Stimulated activated CD4-positive, alpha-beta T cell treated with anti-CD3 and anti-CD28 coated beads, Interleukin-1b, Interleukin-23, amount 100 ng/mL, for 48 hours (primary cell): Measurements from ENCODE around the gene AFF3.

Source experiments
- DNase-seq: peaks from one replicate; pipeline ENCODE4 v3.0.0-alpha.2; 2020

Gene AFF3

GRCh38 chr2:99918389-99918788 lies 224.0 kb downstream of the AFF3 start:
- no peak for DNase-seq

DNA sequence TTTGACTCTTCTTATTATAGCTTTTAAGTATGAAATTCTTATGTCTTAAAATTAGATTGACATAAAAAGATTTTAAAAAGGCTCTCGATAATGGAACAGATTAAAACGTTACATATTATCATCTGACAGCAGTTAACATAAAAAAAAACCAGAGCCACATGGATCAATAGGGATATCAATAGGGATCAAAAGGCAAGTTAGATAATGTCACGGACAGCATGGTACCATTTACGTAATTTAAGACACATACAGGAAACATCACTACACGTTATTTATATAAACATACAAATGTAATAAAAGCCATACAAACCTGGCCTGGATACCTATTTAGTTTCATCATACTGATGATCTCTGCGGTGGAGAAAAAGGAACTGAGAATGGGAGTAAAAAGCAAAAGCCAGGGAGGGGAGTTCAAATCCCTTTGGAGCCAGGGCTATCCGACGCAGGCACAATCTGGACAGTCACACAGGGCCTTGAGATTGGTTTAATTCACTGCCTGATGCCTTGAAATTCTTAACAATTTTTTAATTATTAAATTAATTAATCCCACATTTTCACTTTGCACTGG lies 227.2 kb downstream of the AFF3 start:
- no peak for DNase-seq

DNA sequence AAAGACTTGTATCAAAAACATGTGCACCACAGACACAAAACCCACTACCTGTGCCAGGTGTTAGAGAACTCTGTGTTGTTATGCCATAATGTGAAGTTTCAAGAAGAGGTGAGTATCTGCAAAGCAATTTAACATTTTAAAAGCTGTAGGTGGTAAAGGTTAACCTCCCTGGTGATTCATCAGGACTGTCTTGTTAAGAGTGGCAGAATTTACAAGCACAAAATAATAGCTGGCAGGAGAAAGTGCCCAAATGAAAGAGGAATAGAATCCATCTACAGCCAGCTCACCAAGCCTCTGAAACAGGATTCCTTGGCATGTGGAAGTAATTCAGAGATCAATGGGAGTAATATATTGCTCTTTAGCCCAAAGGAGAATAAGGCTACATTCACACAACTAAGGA lies 230.7 kb downstream of the AFF3 start:
- DNase-seq: no peak

GRCh38 chr2:99910902-99911301 lies 231.5 kb downstream of the AFF3 start:
- DNase-seq: no peak

- DNase-seq: no peak
These were observed 236.8 kb downstream of the AFF3 start for GRCh38 chr2:99905636-99906035.

- no peak for DNase-seq
These were observed 237.4 kb downstream of the AFF3 start for GRCh38 chr2:99905025-99905424.

DNA sequence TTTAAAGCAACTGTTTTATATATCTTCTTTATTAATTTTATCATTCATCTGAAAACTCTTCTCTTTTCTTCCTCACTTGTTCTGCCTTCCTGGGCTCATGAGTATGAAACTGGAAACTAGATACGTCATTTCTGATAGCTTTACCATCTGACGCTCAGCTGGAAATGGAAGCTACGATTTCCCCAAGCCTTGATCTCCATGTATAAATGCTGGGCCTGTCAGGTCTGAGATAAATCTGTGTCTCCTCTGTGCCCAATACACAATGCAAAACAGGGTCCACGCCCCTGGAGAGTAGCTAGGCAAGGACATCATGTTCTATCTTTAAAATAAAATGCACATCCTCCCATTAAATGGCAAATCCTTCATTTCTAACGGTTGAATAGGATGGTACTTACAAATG lies 238.4 kb downstream of the AFF3 start:
- no peak for DNase-seq

- no peak for DNase-seq
These were observed 241.8 kb downstream of the AFF3 start for GRCh38 chr2:99900556-99900955.

DNA sequence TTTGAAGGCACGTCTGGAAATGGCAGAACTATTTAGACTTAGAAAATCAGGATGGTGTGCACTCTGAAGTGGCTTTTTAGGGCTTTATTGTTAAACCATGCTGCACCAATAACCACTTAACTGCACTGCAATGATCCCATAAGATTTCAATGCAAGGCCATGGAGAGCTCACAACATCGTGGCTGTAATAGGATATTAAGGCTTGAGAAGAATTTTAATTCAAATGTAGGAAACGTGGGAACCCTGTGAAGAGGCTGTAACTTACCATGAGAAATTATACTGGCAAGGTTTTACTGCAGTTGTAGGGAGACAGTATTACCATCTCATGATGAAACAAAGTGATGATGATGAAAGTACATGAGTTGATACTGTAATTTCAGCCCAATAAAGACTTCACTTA lies 242.5 kb downstream of the AFF3 start:
- DNase-seq: no peak

- DNase-seq: no peak
These were observed 243.1 kb downstream of the AFF3 start for GRCh38 chr2:99899058-99899855.

- no peak for DNase-seq
These were observed 243.9 kb downstream of the AFF3 start for GRCh38 chr2:99898336-99899048.

- no peak for DNase-seq
These were observed 251.0 kb downstream of the AFF3 start for GRCh38 chr2:99891428-99891780.

- DNase-seq: no peak
These were observed 251.6 kb downstream of the AFF3 start for GRCh38 chr2:99890568-99891427.

- DNase-seq: no peak
These were observed 253.8 kb downstream of the AFF3 start for GRCh38 chr2:99888617-99889016.

DNA sequence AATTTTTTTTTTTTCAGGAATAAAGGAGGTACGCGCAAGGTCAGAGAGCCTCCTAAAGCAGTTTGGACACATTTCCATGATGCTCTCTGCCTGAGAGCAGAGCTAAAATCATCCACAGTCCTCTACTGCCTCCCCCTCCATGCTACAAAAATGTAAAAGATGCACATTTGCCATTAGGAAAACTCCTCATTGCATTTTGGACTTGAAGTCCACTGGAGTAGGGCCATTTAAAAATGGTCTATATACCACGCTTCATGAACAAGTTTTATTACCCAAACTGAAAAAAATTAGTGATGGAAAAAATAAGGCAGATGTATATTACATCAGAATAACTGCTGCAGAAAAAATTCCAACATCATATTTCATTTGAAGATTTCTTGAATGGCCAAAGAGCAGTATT lies 256.0 kb downstream of the AFF3 start:
- no peak for DNase-seq

- DNase-seq: no peak
These were observed 259.0 kb downstream of the AFF3 start for GRCh38 chr2:99883358-99883757.

DNA sequence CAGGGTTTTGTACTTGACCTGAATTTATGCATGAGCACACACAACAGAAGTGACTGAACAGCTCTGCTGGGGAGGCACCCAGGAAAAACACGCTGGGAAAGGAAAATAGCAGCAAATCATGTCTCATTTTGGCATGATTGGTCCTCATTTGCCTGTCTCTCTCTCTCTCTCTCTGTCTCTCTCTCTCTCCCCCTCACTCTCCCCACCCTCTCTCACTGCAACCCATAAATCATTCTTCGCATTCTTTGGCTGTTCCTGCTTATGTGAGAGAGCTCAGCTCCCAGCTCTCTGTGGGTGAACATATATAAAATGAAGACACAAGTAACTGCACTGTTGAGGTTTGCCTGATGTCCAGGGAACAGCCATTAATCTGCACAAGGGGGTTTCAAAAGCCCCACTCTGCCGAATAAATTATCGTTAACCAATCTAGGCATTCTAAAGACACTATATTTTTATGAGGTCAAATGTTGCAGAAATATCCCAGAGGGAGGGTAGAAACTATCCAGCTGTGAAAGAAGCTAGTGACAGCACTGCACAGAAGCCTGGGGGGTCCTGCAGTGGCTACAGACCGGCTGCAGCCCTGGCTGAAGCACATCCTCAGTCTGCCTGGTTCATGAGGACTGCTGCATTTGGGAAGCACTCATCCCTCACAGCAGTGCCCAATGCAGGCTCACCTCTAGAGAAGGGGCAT lies 260.3 kb downstream of the AFF3 start:
- DNase-seq: no peak

- no peak for DNase-seq
These were observed 261.5 kb downstream of the AFF3 start for GRCh38 chr2:99880964-99881294.

DNA sequence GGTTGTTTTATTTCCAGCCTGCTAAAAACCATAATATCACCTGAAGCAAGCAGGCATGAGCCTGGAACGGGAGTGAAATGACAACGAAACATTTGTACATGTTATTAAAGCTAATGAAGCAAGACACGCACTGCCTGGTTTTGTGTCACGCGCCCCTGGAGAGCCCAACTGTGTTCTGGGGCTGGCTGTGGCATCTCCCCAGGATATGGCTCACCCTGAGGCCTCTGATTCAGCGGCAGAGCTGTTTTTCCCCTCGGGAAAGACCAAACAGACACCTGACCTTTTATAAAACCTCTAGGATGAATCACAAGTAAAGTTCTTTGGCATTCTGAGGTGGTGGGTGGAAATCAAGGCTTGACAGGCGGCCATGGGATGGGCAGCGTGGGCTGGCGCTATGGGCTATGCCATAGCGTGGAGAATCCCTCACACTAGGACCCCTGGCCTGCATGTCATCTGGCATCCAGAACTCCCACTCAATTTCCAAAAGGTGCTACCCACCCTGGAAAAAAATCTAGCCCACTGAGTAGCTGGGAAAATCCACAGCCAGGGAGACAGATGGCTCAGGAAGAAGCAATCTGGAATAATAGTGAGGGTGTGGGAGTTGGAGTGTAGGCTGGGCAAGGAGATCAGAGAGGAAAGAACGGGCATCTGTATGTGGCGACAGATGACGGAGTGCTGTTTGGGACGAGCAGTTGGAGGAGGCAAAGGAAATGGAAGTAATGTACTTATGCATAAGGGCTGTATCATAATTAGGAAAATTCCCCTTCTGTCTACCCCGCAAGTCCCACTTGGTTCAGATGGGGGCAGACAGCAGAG lies 262.0 kb downstream of the AFF3 start:
- no peak for DNase-seq

- no peak for DNase-seq
These were observed 262.9 kb downstream of the AFF3 start for GRCh38 chr2:99879481-99879880.

DNA sequence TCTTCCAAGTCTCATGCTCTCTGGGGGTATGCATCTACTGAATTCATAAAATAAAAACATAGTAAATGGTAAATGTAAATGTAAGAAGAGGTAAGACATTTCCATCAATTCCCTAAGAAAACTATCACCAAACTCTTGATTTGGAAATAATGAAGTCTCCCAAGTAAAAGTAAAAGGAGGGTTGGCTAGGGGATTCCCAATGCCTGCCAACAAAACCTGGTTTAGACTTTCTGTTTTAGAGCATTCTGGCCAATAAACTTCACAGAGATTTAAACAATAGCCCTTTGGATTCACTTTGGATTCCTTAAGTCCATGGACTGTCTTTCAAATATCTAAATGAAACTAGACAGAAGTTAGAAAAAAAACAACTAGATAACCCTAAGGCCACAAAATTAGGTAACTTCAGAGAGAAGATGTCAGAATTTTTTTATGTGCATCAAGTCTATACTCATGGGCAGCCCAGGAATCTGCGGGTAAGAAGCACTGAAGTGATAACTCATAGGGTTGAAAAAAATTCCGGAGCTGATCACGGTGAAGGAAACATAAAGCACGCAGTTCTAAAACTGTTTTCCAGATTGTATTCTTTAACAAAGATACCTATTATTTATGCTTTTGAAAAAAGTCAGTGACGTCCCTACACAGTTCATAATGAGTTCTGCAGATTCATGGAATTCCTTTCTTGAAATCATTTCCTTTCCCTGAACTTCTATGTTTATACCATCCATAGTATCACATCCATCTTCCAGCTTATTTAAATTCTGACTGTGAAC lies 263.6 kb downstream of the AFF3 start:
- DNase-seq: no peak
